Measurements from ENCODE around the gene NUDT8.

The NUDT8 gene

GRCh38 chr11:67670316-67671210 lies 40.8 kb upstream of the NUDT8 start:
- TF ChIP-seq CSRNP3 (CRISPR knock-in tag; IDR thresholded peaks at IDR 0.05): no peak
- no peak for TF ChIP-seq PPARA (CRISPR knock-in tag; IDR thresholded peaks at IDR 0.05; ENCODE audit: borderline replicate concordance)
- TF ChIP-seq CREB5 (CRISPR knock-in tag; IDR thresholded peaks at IDR 0.05; ENCODE audit: low read depth): no peak
- TF ChIP-seq RARB (CRISPR knock-in tag; IDR thresholded peaks at IDR 0.05): no peak
- TF ChIP-seq OSR1 (CRISPR knock-in tag; IDR thresholded peaks at IDR 0.05): no peak
- TF ChIP-seq PATZ1 (CRISPR knock-in tag; IDR thresholded peaks at IDR 0.05; ENCODE audit: borderline replicate concordance): no peak
- no peak for TF ChIP-seq GLIS3 (CRISPR knock-in tag; IDR thresholded peaks at IDR 0.05)
- TF ChIP-seq TCF4 (CRISPR knock-in tag; IDR thresholded peaks at IDR 0.05; ENCODE audit: borderline replicate concordance): no peak
- TF ChIP-seq TOX (CRISPR knock-in tag; IDR thresholded peaks at IDR 0.05; ENCODE audit: borderline replicate concordance): no peak
- no peak for TF ChIP-seq TSHZ2 (CRISPR knock-in tag; IDR thresholded peaks at IDR 0.05)
- TF ChIP-seq ZNF565 (CRISPR knock-in tag; conservative IDR thresholded peaks at IDR 0.05; ENCODE audit: low read depth): no peak
- TF ChIP-seq ESRRG (CRISPR knock-in tag; IDR thresholded peaks at IDR 0.05): no peak
- ATAC-seq: no peak

GRCh38 chr11:67668192-67668551 lies 38.4 kb upstream of the NUDT8 start:
- no peak for TF ChIP-seq OSR1 (CRISPR knock-in tag; IDR thresholded peaks at IDR 0.05)
- no peak for ATAC-seq

- no peak for TF ChIP-seq ZNF565 (CRISPR knock-in tag; conservative IDR thresholded peaks at IDR 0.05; ENCODE audit: low read depth)
- no peak for TF ChIP-seq POU6F1 (CRISPR knock-in tag; IDR thresholded peaks at IDR 0.05; ENCODE audit: borderline replicate concordance, low read depth)
- no peak for TF ChIP-seq RARB (CRISPR knock-in tag; IDR thresholded peaks at IDR 0.05)
- TF ChIP-seq ZNF8 (CRISPR knock-in tag; IDR thresholded peaks at IDR 0.05): no peak
- no peak for TF ChIP-seq ZNF70 (CRISPR knock-in tag; IDR thresholded peaks at IDR 0.05)
- no peak for TF ChIP-seq CSRNP3 (CRISPR knock-in tag; IDR thresholded peaks at IDR 0.05)
- TF ChIP-seq SNAI2 (CRISPR knock-in tag; IDR thresholded peaks at IDR 0.05): no peak
- no peak for ATAC-seq
These were observed 37.9 kb upstream of the NUDT8 start for GRCh38 chr11:67667490-67668191.

Data from SK-N-SH treated with all-trans-retinoic acid at 6 μM for 48 hours (cell line).